PC-3 (cell line): Measurements from ENCODE around the gene UBE2E2.

Experiments
- CTCF ChIP-seq: fragments of 300-600 bp; sonication (generic); conservative IDR thresholded peaks from 2 replicates; pipeline ENCODE4 v1.5.1; 2017; ENCODE audit warnings: antibody characterized with exemption, low read depth, mild to moderate bottlenecking, low read length
- EZH2 ChIP-seq: fragments of 300-600 bp; sonication (generic); IDR thresholded peaks from one replicate; pipeline ENCODE4 v1.6.1; 2017; ENCODE audit warnings: antibody characterized with exemption, mild to moderate bottlenecking, low read length; ENCODE audit not compliant: unreplicated experiment

GRCh38 chr3:23236890-23237289 lies 33.8 kb downstream of the UBE2E2 start:
- TF ChIP-seq CTCF (no peak), EZH2 (no peak)
